Sigmoid colon (tissue), 7 donors: ENCODE results near the gene KHNYN. TPM values are rescaled to one million over a fixed set of nuclear protein-coding genes. Genes with fewer than 3 reads are reported as not detected.

Source experiments
- DNase-seq: peaks from one replicate; pipeline ENCODE4 v3.0.0-alpha.2; 2019
- H3K27ac ChIP-seq, 4 donors: fragments of 200-600 bp; sonication (generic); one replicate each; pipeline ENCODE4 v1.5.1; 2016 to 2019; ENCODE audit warnings: mild to moderate bottlenecking in 1 of 4
- H3K27me3 ChIP-seq, 3 donors: fragments of 200-600 bp; sonication (generic); one replicate each; pipeline ENCODE4 v1.5.1; 2019; ENCODE audit warnings: mild to moderate bottlenecking in 1 of 3
- H3K36me3 ChIP-seq, 4 donors: fragments of 200-600 bp; sonication (generic); one replicate each; pipeline ENCODE4 v1.5.1; 2016 to 2019
- H3K4me1 ChIP-seq, 4 donors: fragments of 200-600 bp; sonication (generic); one replicate each; pipeline ENCODE4 v1.5.1; 2017 to 2019
- H3K4me3 ChIP-seq, 4 donors: fragments of 200-600 bp; sonication (generic); one replicate each; pipeline ENCODE4 v1.5.1; 2017 to 2019; ENCODE audit warnings: mild to moderate bottlenecking in 2 of 4, moderate library complexity in 1 of 4
- H3K9me3 ChIP-seq, 4 donors: fragments of 200-600 bp in 3 of 4; sonication (generic) in 3 of 4; one replicate each; pipeline versions ENCODE4 v1.5.1 to v1.6.1; 2013 to 2019
- EP300 ChIP-seq, 4 donors: sonication (generic); formaldehyde crosslinking; IDR thresholded peaks; one replicate each; pipeline ENCODE4 v1.6.1; 2017; ENCODE audit warnings: antibody characterized with exemption in 4 of 4
- POLR2A ChIP-seq, 2 donors: fragments of 450-650 bp; IDR thresholded peaks; one replicate each; pipeline ENCODE4 v1.6.1; 2016; ENCODE audit warnings: antibody characterized with exemption in 2 of 2, mild to moderate bottlenecking in 2 of 2, moderate library complexity in 2 of 2
- POLR2AphosphoS5 ChIP-seq, 4 donors: sonication (generic); formaldehyde crosslinking; IDR thresholded peaks; one replicate each; pipeline ENCODE4 v1.6.1; 2017; ENCODE audit warnings: antibody characterized with exemption in 4 of 4
- WGBS, 2 donors: extraction: QIAGEN DNeasy Blood & Tissue Kit; methylation state at CpG; one replicate each; pipeline ENCODE4 v1.1.7; 2013; 5-methylcytosine and 5-hydroxymethylcytosine counted together
- intact Hi-C: fragments of 100-400 bp; cut with DNase I; formaldehyde crosslinking; loops from one replicate; pipeline ENCODE4 v1.15.1; 2023
- polyA plus RNA-seq, 3 donors: library from polyadenylated mRNA; stranded (reverse); fragments of 200-250 nt; gene quantifications; one replicate each; pipeline ENCODE4 v1.2.3, GENCODE V29; 2013
- total RNA-seq, 4 donors: library from RNA; depleted of rRNA; stranded (reverse); fragments of >200 nt; gene quantifications; one replicate each; pipeline ENCODE4 v1.1.0, GENCODE V29; 2016
- TF ChIP-seq, protein P1 (sequence below), 4 experiments: fragments of 450-650 bp in 3 of 4; fragments of 200-600 bp in 1 of 4; IDR thresholded peaks; one replicate each; pipeline ENCODE4 v1.5.1; 2016 to 2019; ENCODE audit warnings: antibody characterized with exemption in 4 of 4, mild to moderate bottlenecking in 3 of 4, moderate library complexity in 2 of 4
- donor health status: healthy with polysubstance abuse.
- donor health status: Bipolar disorder and iron deficiency.
- donor health status: healthy.

KHNYN gene
- total and polyA plus RNA-seq, 7 donors, result 16.2 to 64.6 (median 46.9) TPM

DNA sequence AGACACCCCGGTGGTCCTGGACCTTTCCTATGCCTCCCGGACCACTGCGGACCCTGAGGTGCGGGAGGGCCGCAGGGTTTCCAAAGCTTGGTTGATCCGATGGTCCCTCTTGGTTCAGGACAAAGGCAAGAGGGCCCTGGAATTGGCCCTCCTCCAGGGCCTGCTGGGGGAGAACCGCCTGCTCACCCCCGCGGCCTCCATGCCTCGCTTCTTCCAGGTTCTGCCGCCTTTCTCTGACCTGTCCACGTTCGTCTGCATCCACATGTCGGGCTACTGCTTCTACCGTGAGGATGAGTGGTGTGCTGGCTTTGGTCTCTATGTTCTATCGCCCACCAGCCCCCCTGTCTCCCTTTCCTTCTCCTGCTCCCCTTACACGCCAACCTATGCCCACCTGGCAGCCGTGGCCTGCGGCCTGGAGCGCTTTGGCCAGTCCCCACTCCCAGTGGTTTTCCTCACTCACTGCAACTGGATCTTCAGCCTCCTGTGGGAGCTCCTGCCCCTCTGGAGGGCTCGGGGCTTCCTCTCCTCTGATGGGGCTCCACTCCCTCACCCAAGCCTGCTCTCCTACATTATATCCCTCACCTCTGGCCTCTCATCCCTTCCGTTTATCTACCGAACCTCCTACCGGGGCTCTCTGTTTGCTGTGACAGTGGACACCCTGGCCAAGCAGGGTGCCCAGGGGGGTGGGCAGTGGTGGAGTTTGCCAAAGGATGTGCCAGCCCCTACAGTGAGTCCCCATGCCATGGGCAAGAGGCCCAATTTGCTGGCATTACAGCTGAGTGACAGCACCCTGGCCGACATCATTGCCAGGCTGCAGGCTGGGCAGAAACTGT lies 14.1 kb upstream of the KHNYN start:
- H3K4me1 ChIP-seq, result peaks cover 0 to 7% (median 0%) of the 10 kb centered on the region in 4 donors
- no peak overlapping the region for H3K4me3 ChIP-seq
- no peaks in the 10 kb centered on the region for H3K9me3 ChIP-seq
- no peak overlapping the region for H3K27ac ChIP-seq
- H3K36me3 ChIP-seq, result peaks cover 0 to 29% (median 9%) of the 10 kb centered on the region in 4 donors
- H3K27me3 ChIP-seq, result no peaks in the 10 kb centered on the region
- TF ChIP-seq POLR2A (IDR thresholded peaks at IDR 0.05), result no peak
- no peak for TF ChIP-seq POLR2AphosphoS5 (IDR thresholded peaks at IDR 0.05)
- TF ChIP-seq, protein P1, sequence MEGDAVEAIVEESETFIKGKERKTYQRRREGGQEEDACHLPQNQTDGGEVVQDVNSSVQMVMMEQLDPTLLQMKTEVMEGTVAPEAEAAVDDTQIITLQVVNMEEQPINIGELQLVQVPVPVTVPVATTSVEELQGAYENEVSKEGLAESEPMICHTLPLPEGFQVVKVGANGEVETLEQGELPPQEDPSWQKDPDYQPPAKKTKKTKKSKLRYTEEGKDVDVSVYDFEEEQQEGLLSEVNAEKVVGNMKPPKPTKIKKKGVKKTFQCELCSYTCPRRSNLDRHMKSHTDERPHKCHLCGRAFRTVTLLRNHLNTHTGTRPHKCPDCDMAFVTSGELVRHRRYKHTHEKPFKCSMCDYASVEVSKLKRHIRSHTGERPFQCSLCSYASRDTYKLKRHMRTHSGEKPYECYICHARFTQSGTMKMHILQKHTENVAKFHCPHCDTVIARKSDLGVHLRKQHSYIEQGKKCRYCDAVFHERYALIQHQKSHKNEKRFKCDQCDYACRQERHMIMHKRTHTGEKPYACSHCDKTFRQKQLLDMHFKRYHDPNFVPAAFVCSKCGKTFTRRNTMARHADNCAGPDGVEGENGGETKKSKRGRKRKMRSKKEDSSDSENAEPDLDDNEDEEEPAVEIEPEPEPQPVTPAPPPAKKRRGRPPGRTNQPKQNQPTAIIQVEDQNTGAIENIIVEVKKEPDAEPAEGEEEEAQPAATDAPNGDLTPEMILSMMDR (IDR thresholded peaks at IDR 0.05), result no peak
- TF ChIP-seq EP300 (IDR thresholded peaks at IDR 0.05), result no peak
- no peak for DNase-seq
- intact Hi-C loops, result no loop called here
- whole genome bisulfite sequencing, 2 donors, result 92 to 93% methylated on average over 25 of the region's 25 CpGs

DNA sequence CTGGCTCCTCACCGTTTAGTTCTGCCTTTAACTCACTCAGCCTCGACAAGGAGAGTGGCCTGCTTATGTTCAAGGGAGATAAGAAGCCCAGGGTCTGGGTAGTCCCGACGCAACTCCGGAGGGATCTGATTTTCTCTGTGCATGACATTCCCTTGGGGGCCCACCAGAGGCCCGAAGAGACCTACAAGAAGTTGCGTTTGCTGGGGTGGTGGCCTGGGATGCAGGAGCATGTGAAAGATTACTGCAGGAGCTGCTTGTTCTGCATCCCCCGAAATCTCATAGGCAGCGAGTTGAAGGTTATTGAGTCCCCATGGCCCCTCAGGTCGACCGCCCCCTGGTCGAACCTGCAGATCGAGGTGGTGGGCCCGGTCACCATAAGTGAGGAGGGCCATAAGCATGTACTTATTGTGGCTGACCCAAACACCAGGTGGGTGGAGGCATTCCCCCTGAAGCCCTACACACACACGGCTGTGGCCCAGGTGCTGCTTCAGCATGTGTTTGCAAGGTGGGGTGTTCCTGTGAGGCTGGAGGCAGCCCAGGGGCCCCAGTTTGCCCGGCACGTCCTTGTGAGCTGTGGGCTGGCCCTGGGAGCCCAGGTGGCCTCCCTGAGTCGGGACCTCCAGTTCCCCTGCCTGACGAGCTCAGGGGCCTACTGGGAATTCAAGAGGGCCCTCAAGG lies 13.4 kb upstream of the KHNYN start:
- peaks cover 0 to 7% (median 0%) of the 10 kb centered on the region in 4 donors for H3K4me1 ChIP-seq
- H3K9me3 ChIP-seq, result no peaks in the 10 kb centered on the region
- intact Hi-C loops, result no loop called here
- no peak for TF ChIP-seq EP300 (IDR thresholded peaks at IDR 0.05)
- no peak for TF ChIP-seq POLR2AphosphoS5 (IDR thresholded peaks at IDR 0.05)
- no peak for TF ChIP-seq POLR2A (IDR thresholded peaks at IDR 0.05)
- TF ChIP-seq, protein P1 (IDR thresholded peaks at IDR 0.05), result no peak
- H3K27ac ChIP-seq, result no peak overlapping the region
- 81 to 82% methylated on average over 19 of the region's 19 CpGs for WGBS, 2 donors
- no peak overlapping the region for H3K4me3 ChIP-seq
- no peaks in the 10 kb centered on the region for H3K27me3 ChIP-seq
- peaks cover 0 to 29% (median 7%) of the 10 kb centered on the region in 4 donors for H3K36me3 ChIP-seq
- DNase-seq, result no peak

DNA sequence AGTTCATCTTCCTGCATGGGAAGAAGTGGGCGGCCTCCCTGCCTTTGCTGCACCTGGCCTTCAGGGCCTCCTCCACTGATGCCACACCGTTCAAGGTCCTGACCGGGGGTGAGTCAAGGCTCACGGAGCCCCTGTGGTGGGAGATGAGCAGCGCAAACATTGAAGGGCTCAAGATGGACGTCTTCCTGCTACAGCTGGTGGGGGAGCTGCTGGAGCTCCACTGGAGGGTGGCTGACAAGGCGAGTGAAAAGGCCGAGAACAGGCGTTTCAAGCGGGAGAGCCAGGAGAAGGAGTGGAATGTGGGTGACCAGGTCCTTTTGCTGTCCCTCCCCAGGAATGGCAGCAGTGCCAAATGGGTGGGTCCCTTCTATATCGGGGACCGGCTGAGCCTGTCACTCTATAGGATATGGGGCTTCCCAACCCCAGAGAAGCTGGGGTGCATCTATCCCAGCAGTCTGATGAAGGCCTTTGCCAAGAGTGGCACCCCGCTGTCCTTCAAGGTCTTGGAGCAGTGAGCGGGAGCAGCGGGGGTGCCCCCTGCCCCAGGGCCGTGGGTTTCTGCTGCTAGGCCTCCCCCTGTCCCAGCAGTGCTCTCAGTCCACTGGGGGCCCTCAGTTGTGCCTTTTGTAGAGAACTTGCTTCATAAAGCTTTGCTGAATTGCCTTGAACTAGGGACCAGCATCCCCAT lies 12.7 kb upstream of the KHNYN start:
- Histone ChIP-seq H3K9me3 (no peaks in the 10 kb centered on the region), H3K36me3 (peaks cover 0 to 29% (median 7%) of the 10 kb centered on the region in 4 donors), H3K4me3 (no peak overlapping the region), H3K4me1 (peaks cover 0 to 7% (median 0%) of the 10 kb centered on the region in 4 donors), H3K27me3 (no peaks in the 10 kb centered on the region), H3K27ac (no peak overlapping the region)
- 85 to 89% methylated on average over 16 of the region's 16 CpGs for WGBS, 2 donors
- intact Hi-C loops, result no loop called here
- no peak for DNase-seq
- TF ChIP-seq, protein P1 (IDR thresholded peaks at IDR 0.05), result no peak
- TF ChIP-seq POLR2AphosphoS5 (IDR thresholded peaks at IDR 0.05) (no peak), POLR2A (IDR thresholded peaks at IDR 0.05) (no peak), EP300 (IDR thresholded peaks at IDR 0.05) (no peak)

DNA sequence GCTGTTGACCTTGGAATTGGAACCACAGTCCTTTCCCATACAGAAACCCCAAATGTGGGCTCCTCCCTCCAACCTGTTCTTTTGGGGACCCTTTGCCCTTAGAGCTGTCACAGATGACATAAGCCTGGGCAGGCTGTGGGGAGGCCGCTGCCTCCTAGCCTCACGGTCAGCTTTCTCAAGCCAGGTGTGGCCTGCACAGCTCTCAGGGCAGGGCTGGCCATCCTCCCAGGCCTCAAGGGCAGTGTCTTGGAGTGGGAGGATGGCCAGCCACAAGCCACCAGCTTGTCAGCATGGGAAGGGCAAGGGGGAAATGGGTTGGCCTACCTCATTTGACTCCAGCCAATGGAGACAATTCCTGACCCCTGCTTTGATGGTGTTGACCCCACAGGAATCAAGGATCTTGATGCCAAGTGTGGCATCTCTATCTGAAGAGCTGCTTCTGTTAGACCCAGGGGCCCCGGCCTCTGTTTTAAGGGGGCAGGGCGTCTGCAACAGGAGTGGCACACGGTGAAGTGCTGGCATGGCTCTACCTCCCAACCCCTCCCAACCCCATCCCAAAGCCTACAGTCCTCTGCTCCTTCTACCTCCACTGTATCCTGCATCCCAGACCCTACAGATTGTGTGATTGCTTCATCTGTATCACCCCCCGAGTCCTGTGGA lies 11.8 kb upstream of the KHNYN start:
- intact Hi-C loops, result no loop called here
- H3K27me3 ChIP-seq, result no peaks in the 10 kb centered on the region
- peaks cover 0 to 26% (median 6%) of the 10 kb centered on the region in 4 donors for H3K36me3 ChIP-seq
- H3K9me3 ChIP-seq, result no peaks in the 10 kb centered on the region
- 65 to 82% methylated on average over 6 of the region's 6 CpGs for WGBS, 2 donors
- no peak for DNase-seq
- TF ChIP-seq, protein P1 (IDR thresholded peaks at IDR 0.05), result no peak
- TF ChIP-seq POLR2AphosphoS5 (IDR thresholded peaks at IDR 0.05) (no peak), EP300 (IDR thresholded peaks at IDR 0.05) (no peak), POLR2A (IDR thresholded peaks at IDR 0.05) (no peak)
- peaks cover 0 to 7% (median 0%) of the 10 kb centered on the region in 4 donors for H3K4me1 ChIP-seq
- H3K27ac ChIP-seq, result no peak overlapping the region
- H3K4me3 ChIP-seq, result no peak overlapping the region
